A673 (cell line): ENCODE results near the gene TRA2B. TPM values are rescaled to one million over a fixed set of nuclear protein-coding genes. Genes with fewer than 3 reads are reported as not detected.

ENCODE experiments used
- BruUV-seq: library from RNA; stranded (reverse); fragments of 400-500 nt; replicated peaks from 2 replicates; lab custom pipeline; 2021; lab: Mats Ljungman, UMichigan
- CTCF ChIA-PET: fragments of 300-600 bp; sonication (Branson Sonifier 250); formaldehyde crosslinking; loops from one replicate; lab custom pipeline; 2022; ENCODE audit warnings: antibody characterized with exemption; lab: Charles Lee
- POLR2A ChIA-PET: fragments of 300-600 bp; sonication (Branson Sonifier 250); formaldehyde crosslinking; loops from one replicate; lab custom pipeline; 2022; ENCODE audit warnings: antibody characterized with exemption; ENCODE audit not compliant: low non-redundant PET; lab: Charles Lee
- DNase-seq: peaks from one replicate; pipeline ENCODE4 v3.0.0-alpha.2; 2015; ENCODE audit warnings: low spot score
- H3K27ac ChIP-seq: fragments of 200-600 bp; sonication (generic); 2 replicates; pipeline ENCODE4 v1.5.1; 2016; ENCODE audit warnings: mixed run types, low read depth, mild to moderate bottlenecking, mixed read lengths, antibody characterized with exemption, low read length; ENCODE audit not compliant: poor library complexity, severe bottlenecking
- H3K27me3 ChIP-seq: fragments of 200-600 bp; sonication (generic); replicated peaks from 2 replicates; pipeline ENCODE4 v1.6.1; 2017; ENCODE audit warnings: mixed run types, low read depth, mild to moderate bottlenecking, mixed read lengths, antibody characterized with exemption, low read length; ENCODE audit not compliant: insufficient read depth, poor library complexity
- H3K36me3 ChIP-seq: fragments of 200-600 bp; sonication (generic); 2 replicates; pipeline ENCODE4 v1.6.1; 2016; ENCODE audit warnings: mixed run types, mild to moderate bottlenecking, mixed read lengths, antibody characterized with exemption, low read length; ENCODE audit not compliant: insufficient read depth, poor library complexity, severe bottlenecking
- H3K4me1 ChIP-seq: fragments of 200-600 bp; sonication (generic); 2 replicates; pipeline ENCODE4 v1.6.1; 2017; ENCODE audit warnings: mixed run types, mild to moderate bottlenecking, mixed read lengths, antibody characterized with exemption, low read length; ENCODE audit not compliant: insufficient read depth, poor library complexity, severe bottlenecking
- H3K4me3 ChIP-seq: fragments of 200-600 bp; sonication (generic); 2 replicates; pipeline ENCODE4 v1.5.1; 2016; ENCODE audit warnings: low read depth, mixed run types, mild to moderate bottlenecking, mixed read lengths, low read length; ENCODE audit not compliant: poor library complexity, severe bottlenecking
- H3K9me3 ChIP-seq: fragments of 200-600 bp; sonication (generic); 2 replicates; pipeline ENCODE4 v1.6.1; 2016; ENCODE audit warnings: mixed run types, low read depth, mild to moderate bottlenecking, mixed read lengths, antibody characterized with exemption, low read length; ENCODE audit not compliant: poor library complexity, severe bottlenecking
- EZH2 ChIP-seq: fragments of 200-600 bp; sonication (generic); IDR thresholded peaks from 2 replicates; pipeline ENCODE4 v1.6.1; 2017; ENCODE audit warnings: borderline replicate concordance, low read depth, mild to moderate bottlenecking, mixed read lengths, antibody characterized with exemption, low read length; ENCODE audit not compliant: poor library complexity, severe bottlenecking
- intact Hi-C: fragments of 100-400 bp; cut with micrococcal nuclease; formaldehyde crosslinking; loops from one replicate; pipeline ENCODE4 v1.10.0; 2022; ENCODE audit not compliant: unreplicated experiment
- total RNA-seq: library from RNA; stranded (reverse); gene quantifications from 2 replicates; pipeline ENCODE4 v1.2.3, GENCODE V29; 2021
- TF ChIP-seq, protein P1 (sequence below): fragments of 300-800, 200-600 bp; sonication (generic); conservative IDR thresholded peaks from 2 replicates; pipeline ENCODE4 v1.5.1; 2017; ENCODE audit warnings: low read depth, mild to moderate bottlenecking, antibody characterized with exemption, low read length, moderate library complexity, mixed read lengths

Gene TRA2B
- total RNA-seq, 1 experiment from 2014 or later: 339 TPM

DNA sequence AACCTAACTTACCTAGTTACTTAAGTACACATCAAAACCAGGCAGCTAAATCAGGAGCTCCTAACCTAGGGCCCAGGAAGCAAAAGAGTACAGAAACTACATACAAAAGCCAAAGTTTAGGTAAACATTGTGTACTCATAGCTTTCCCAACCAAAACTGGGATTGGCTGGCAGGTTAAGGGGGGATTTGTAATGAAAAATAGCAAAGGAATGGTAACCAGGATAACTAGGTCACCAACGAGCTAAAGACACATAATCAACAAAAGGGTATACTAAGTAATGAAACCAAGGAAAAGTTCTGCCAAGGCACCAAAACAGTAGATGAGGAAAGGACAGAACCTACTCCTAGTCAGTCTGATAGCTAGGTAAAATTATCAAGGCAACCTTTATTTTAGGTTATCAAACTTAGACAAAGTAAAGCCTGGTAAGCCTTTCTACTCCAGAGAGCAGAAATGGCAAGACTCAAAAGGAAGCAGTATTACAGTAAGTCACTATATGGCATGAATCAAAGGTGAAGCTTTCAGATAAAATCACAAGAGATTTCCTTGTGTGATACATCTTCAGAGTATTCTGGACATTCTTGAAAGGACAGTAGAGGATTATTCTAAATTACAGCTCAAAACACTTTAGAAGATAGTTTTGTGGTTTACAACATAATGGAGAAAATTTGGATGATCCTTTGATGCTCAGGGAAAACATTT is 10.2 kb downstream of the TRA2B start:
- Histone ChIP-seq H3K4me1 (peaks cover 62% of the 10 kb centered on the region), H3K36me3 (peaks cover 91% of the 10 kb centered on the region)

DNA sequence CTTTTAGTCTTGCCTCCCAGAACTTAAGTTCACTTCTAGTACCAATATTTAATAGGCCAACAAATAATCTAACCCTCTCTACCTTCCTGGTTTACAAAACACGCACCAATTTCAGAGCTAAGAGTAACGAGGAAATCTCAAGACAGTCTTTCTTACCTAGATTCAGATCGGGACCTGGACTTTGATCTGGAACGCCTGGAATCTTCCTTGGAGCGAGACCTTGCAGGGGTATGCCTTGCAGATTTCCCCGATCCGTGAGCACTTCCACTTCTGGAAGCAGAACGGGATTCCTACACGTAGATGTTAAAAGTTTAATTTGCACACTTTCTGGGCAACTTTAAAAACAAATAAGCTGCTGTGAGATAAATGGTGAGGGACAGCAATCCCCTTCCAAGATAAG is 11.4 kb downstream of the TRA2B start:
- POLR2A ChIA-PET: interaction anchor here (0.7 kb wide), 1 partner anchor 288 kb away, joined by 6 read pairs; no protein-coding TSS in a partner anchor
- TF ChIP-seq, protein P1, sequence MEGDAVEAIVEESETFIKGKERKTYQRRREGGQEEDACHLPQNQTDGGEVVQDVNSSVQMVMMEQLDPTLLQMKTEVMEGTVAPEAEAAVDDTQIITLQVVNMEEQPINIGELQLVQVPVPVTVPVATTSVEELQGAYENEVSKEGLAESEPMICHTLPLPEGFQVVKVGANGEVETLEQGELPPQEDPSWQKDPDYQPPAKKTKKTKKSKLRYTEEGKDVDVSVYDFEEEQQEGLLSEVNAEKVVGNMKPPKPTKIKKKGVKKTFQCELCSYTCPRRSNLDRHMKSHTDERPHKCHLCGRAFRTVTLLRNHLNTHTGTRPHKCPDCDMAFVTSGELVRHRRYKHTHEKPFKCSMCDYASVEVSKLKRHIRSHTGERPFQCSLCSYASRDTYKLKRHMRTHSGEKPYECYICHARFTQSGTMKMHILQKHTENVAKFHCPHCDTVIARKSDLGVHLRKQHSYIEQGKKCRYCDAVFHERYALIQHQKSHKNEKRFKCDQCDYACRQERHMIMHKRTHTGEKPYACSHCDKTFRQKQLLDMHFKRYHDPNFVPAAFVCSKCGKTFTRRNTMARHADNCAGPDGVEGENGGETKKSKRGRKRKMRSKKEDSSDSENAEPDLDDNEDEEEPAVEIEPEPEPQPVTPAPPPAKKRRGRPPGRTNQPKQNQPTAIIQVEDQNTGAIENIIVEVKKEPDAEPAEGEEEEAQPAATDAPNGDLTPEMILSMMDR: no peak
- TF ChIP-seq EZH2: no peak
- H3K4me1 ChIP-seq: peaks cover 52% of the 10 kb centered on the region
- BruUV-seq: no TSS peak
- no peak overlapping the region for H3K27ac ChIP-seq
- intact Hi-C loops: no loop called here
- no peaks in the 10 kb centered on the region for H3K9me3 ChIP-seq
- H3K4me3 ChIP-seq: no peak overlapping the region
- no peak for DNase-seq
- H3K27me3 ChIP-seq: no peaks in the 10 kb centered on the region
- H3K36me3 ChIP-seq: peaks cover 99% of the 10 kb centered on the region
- CTCF ChIA-PET: no interaction called here

More for the DNA sequence above, 10.2 kb downstream of the TRA2B start:
- ChIA-PET CTCF (interaction anchor here (1.6 kb wide), 1 partner anchor 268 kb away, joined by 4 read pairs; no protein-coding TSS in a partner anchor), POLR2A (interaction anchor here (0.7 kb wide), 1 partner anchor 10 kb away, joined by 3 read pairs; the partner anchor contains the start of gene TRA2B)
- DNase-seq: no peak
- H3K27ac ChIP-seq: no peak overlapping the region
- intact Hi-C loops: no loop called here
- no peak for TF ChIP-seq EZH2
- TF ChIP-seq, protein P1: no peak
- H3K27me3 ChIP-seq: no peaks in the 10 kb centered on the region
- BruUV-seq: no TSS peak
- H3K9me3 ChIP-seq: no peaks in the 10 kb centered on the region
- H3K4me3 ChIP-seq: no peak overlapping the region

DNA sequence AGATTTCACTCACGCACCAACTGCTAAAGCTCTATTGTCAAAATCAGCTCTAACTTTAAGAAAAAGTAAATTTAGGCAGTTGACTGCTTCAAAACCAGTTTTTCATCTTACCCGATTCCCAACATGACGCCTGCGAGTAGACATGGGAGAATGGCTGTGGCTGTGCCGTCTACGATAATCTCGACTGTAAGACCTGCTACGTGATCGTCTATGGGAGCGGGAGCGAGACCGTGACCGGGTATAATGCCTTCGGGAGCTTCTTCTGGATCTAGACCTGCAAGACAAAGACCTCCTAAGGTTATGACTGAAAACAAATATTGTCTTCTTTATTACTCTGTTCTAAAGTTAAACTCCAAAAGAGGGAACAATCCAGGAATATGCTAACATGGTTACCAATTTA is 12.5 kb downstream of the TRA2B start:
- H3K9me3 ChIP-seq: no peaks in the 10 kb centered on the region
- ChIA-PET POLR2A (interaction anchor here (0.5 kb wide), 1 partner anchor 56 kb away, joined by 7 read pairs; no protein-coding TSS in a partner anchor), CTCF (no interaction called here)
- intact Hi-C loops: no loop called here
- peaks cover 99% of the 10 kb centered on the region for H3K36me3 ChIP-seq
- BruUV-seq: no TSS peak
- DNase-seq: no peak
- no peak overlapping the region for H3K4me3 ChIP-seq
- peaks cover 42% of the 10 kb centered on the region for H3K4me1 ChIP-seq
- TF ChIP-seq EZH2: no peak
- TF ChIP-seq, protein P1: no peak
- H3K27ac ChIP-seq: no peak overlapping the region
- no peaks in the 10 kb centered on the region for H3K27me3 ChIP-seq
